PFSK-1 (cell line): ENCODE measurements around the gene POU2F2.

Experiments used
- POLR2AphosphoS5 ChIP-seq: IDR thresholded peaks from 2 replicates; pipeline ENCODE4 v1.6.1; 2012; ENCODE audit warnings: low read depth, mild to moderate bottlenecking, control low read depth, low read length, moderate library complexity
- REST ChIP-seq, 2 experiments: IDR thresholded peaks; 2 replicates each; pipeline versions ENCODE4 v1.6.1 to v1.8.0; 2011 to 2012; ENCODE audit warnings: low read depth in 2 of 2, low read length in 2 of 2, control low read depth in 1 of 2, inconsistent platforms in 1 of 2, mild to moderate bottlenecking in 1 of 2, moderate library complexity in 1 of 2; ENCODE audit not compliant: insufficient read depth in 1 of 2
- SIN3A ChIP-seq: IDR thresholded peaks from 2 replicates; pipeline ENCODE4 v1.6.1; 2012; ENCODE audit warnings: mild to moderate bottlenecking, low read length, moderate library complexity, borderline replicate concordance; ENCODE audit not compliant: insufficient read depth
- TAF1 ChIP-seq: IDR thresholded peaks from 2 replicates; pipeline ENCODE4 v1.6.1; 2012; ENCODE audit warnings: low read length, control low read depth, borderline replicate concordance; ENCODE audit not compliant: insufficient read depth

- TF ChIP-seq POLR2AphosphoS5 (no peak), REST (IDR thresholded peaks at IDR 0.05; ENCODE audit: insufficient read depth in 1 of 2, low read depth in 2 of 2, low read length in 2 of 2) (no peak), TAF1 (no peak), SIN3A (no peak)
Observed at GRCh38 chr19:42131149-42132029, 857 bp downstream of the POU2F2 start.
